CD4-positive, alpha-beta T cell treated with Interleukin-15 for 1 hour (primary cell): Measurements from ENCODE around the gene C9orf85.
"Not testable (repeated sequence)": the region's sequence is repeated elsewhere in the genome, so short reads cannot be mapped to it uniquely, and the experiment has no call there.

Experiments
- DNase-seq: peaks from one replicate; pipeline ENCODE4 v3.0.0-alpha.2; 2020

The C9orf85 gene

GRCh38 chr9:71944754-71945375, 33.4 kb downstream of the C9orf85 start:
- no peak for DNase-seq

GRCh38 chr9:71954652-71955051, 43.2 kb downstream of the C9orf85 start:
- DNase-seq: not testable (repeated sequence)

- no peak for DNase-seq
Observed at GRCh38 chr9:71955300-71955915, 44.0 kb downstream of the C9orf85 start.

GRCh38 chr9:71962328-71962727, 50.9 kb downstream of the C9orf85 start:
- no peak for DNase-seq

GRCh38 chr9:71963471-71963996, 52.1 kb downstream of the C9orf85 start:
- DNase-seq: not testable (repeated sequence)

GRCh38 chr9:71965403-71965802, 54.0 kb downstream of the C9orf85 start:
- no peak for DNase-seq

GRCh38 chr9:71966601-71967000, 55.2 kb downstream of the C9orf85 start:
- DNase-seq: no peak

- DNase-seq: no peak
Observed at GRCh38 chr9:71968541-71969090, 57.2 kb downstream of the C9orf85 start.

GRCh38 chr9:71975833-71976232, 64.4 kb downstream of the C9orf85 start:
- DNase-seq: no peak

GRCh38 chr9:71977003-71977402, 65.6 kb downstream of the C9orf85 start:
- DNase-seq: no peak

GRCh38 chr9:71980266-71981190, 69.1 kb downstream of the C9orf85 start:
- no peak for DNase-seq

- no peak for DNase-seq
Observed at GRCh38 chr9:71981944-71982343, 70.5 kb downstream of the C9orf85 start.

GRCh38 chr9:71984403-71984802, 73.0 kb downstream of the C9orf85 start:
- DNase-seq: no peak

- no peak for DNase-seq
Observed at GRCh38 chr9:71984831-71985281, 73.4 kb downstream of the C9orf85 start.

GRCh38 chr9:71985297-71985911, 74.0 kb downstream of the C9orf85 start:
- DNase-seq: no peak

GRCh38 chr9:71986900-71987299, 75.5 kb downstream of the C9orf85 start:
- DNase-seq: no peak

- no peak for DNase-seq
Observed at GRCh38 chr9:71987471-71988371, 76.3 kb downstream of the C9orf85 start.

GRCh38 chr9:71990466-71990865, 79.0 kb downstream of the C9orf85 start:
- DNase-seq: no peak

- DNase-seq: no peak
Observed at GRCh38 chr9:72005451-72005850, 94.0 kb downstream of the C9orf85 start.

GRCh38 chr9:72006501-72006900, 95.1 kb downstream of the C9orf85 start:
- no peak for DNase-seq

- DNase-seq: not testable (repeated sequence)
Observed at GRCh38 chr9:72007726-72008125, 96.3 kb downstream of the C9orf85 start.

GRCh38 chr9:72012646-72013045, 101.2 kb downstream of the C9orf85 start:
- DNase-seq: no peak
